A673 (cell line): ENCODE results near the gene PDE8B. TPM values are rescaled to one million over a fixed set of nuclear protein-coding genes. Genes with fewer than 3 reads are reported as not detected.

Source experiments
- BruUV-seq: library from RNA; stranded (reverse); fragments of 400-500 nt; replicated peaks from 2 replicates; lab custom pipeline; 2021; lab: Mats Ljungman, UMichigan
- CTCF ChIA-PET: fragments of 300-600 bp; sonication (Branson Sonifier 250); formaldehyde crosslinking; loops from one replicate; lab custom pipeline; 2022; ENCODE audit warnings: antibody characterized with exemption; lab: Charles Lee
- POLR2A ChIA-PET: fragments of 300-600 bp; sonication (Branson Sonifier 250); formaldehyde crosslinking; loops from one replicate; lab custom pipeline; 2022; ENCODE audit warnings: antibody characterized with exemption; ENCODE audit not compliant: low non-redundant PET; lab: Charles Lee
- DNase-seq: peaks from one replicate; pipeline ENCODE4 v3.0.0-alpha.2; 2015; ENCODE audit warnings: low spot score
- H3K27ac ChIP-seq: fragments of 200-600 bp; sonication (generic); 2 replicates; pipeline ENCODE4 v1.5.1; 2016; ENCODE audit warnings: mixed run types, low read depth, mild to moderate bottlenecking, mixed read lengths, antibody characterized with exemption, low read length; ENCODE audit not compliant: poor library complexity, severe bottlenecking
- H3K27me3 ChIP-seq: fragments of 200-600 bp; sonication (generic); replicated peaks from 2 replicates; pipeline ENCODE4 v1.6.1; 2017; ENCODE audit warnings: mixed run types, low read depth, mild to moderate bottlenecking, mixed read lengths, antibody characterized with exemption, low read length; ENCODE audit not compliant: insufficient read depth, poor library complexity
- H3K36me3 ChIP-seq: fragments of 200-600 bp; sonication (generic); 2 replicates; pipeline ENCODE4 v1.6.1; 2016; ENCODE audit warnings: mixed run types, mild to moderate bottlenecking, mixed read lengths, antibody characterized with exemption, low read length; ENCODE audit not compliant: insufficient read depth, poor library complexity, severe bottlenecking
- H3K4me1 ChIP-seq: fragments of 200-600 bp; sonication (generic); 2 replicates; pipeline ENCODE4 v1.6.1; 2017; ENCODE audit warnings: mixed run types, mild to moderate bottlenecking, mixed read lengths, antibody characterized with exemption, low read length; ENCODE audit not compliant: insufficient read depth, poor library complexity, severe bottlenecking
- H3K4me3 ChIP-seq: fragments of 200-600 bp; sonication (generic); 2 replicates; pipeline ENCODE4 v1.5.1; 2016; ENCODE audit warnings: low read depth, mixed run types, mild to moderate bottlenecking, mixed read lengths, low read length; ENCODE audit not compliant: poor library complexity, severe bottlenecking
- H3K9me3 ChIP-seq: fragments of 200-600 bp; sonication (generic); 2 replicates; pipeline ENCODE4 v1.6.1; 2016; ENCODE audit warnings: mixed run types, low read depth, mild to moderate bottlenecking, mixed read lengths, antibody characterized with exemption, low read length; ENCODE audit not compliant: poor library complexity, severe bottlenecking
- EZH2 ChIP-seq: fragments of 200-600 bp; sonication (generic); IDR thresholded peaks from 2 replicates; pipeline ENCODE4 v1.6.1; 2017; ENCODE audit warnings: borderline replicate concordance, low read depth, mild to moderate bottlenecking, mixed read lengths, antibody characterized with exemption, low read length; ENCODE audit not compliant: poor library complexity, severe bottlenecking
- intact Hi-C: fragments of 100-400 bp; cut with micrococcal nuclease; formaldehyde crosslinking; loops from one replicate; pipeline ENCODE4 v1.10.0; 2022; ENCODE audit not compliant: unreplicated experiment
- total RNA-seq: library from RNA; stranded (reverse); gene quantifications from 2 replicates; pipeline ENCODE4 v1.2.3, GENCODE V29; 2021
- TF ChIP-seq, protein P1 (sequence below): fragments of 300-800, 200-600 bp; sonication (generic); conservative IDR thresholded peaks from 2 replicates; pipeline ENCODE4 v1.5.1; 2017; ENCODE audit warnings: low read depth, mild to moderate bottlenecking, antibody characterized with exemption, low read length, moderate library complexity, mixed read lengths

Gene PDE8B
- total RNA-seq, 1 experiment from 2014 or later = 0.69 TPM

DNA sequence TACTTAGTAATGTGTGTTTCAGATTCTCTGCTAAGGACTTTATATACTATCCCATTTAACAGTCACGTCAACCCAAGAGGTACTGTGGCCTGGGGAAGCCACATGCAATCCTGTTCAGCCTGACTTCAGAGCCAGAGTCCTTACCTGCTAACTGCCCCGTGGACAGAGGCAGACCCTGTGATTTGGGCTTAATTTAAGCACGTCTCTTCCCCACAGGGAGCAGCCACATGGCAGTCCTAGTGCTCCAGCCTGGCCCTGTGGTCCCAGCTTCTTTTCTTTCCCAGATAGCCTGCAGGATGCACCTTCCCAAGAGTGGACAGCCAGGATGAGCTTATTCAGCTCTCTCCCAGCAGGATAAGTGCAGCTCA is 71.5 kb downstream of the PDE8B start:
- no peak for DNase-seq
- ChIA-PET POLR2A (no interaction called here), CTCF (no interaction called here)
- Histone ChIP-seq H3K27me3 (no peaks in the 10 kb centered on the region), H3K4me3 (no peak overlapping the region), H3K27ac (no peak overlapping the region), H3K36me3 (no peaks in the 10 kb centered on the region), H3K4me1 (no peaks in the 10 kb centered on the region), H3K9me3 (no peaks in the 10 kb centered on the region)
- TF ChIP-seq EZH2 = no peak
- TF ChIP-seq, protein P1, sequence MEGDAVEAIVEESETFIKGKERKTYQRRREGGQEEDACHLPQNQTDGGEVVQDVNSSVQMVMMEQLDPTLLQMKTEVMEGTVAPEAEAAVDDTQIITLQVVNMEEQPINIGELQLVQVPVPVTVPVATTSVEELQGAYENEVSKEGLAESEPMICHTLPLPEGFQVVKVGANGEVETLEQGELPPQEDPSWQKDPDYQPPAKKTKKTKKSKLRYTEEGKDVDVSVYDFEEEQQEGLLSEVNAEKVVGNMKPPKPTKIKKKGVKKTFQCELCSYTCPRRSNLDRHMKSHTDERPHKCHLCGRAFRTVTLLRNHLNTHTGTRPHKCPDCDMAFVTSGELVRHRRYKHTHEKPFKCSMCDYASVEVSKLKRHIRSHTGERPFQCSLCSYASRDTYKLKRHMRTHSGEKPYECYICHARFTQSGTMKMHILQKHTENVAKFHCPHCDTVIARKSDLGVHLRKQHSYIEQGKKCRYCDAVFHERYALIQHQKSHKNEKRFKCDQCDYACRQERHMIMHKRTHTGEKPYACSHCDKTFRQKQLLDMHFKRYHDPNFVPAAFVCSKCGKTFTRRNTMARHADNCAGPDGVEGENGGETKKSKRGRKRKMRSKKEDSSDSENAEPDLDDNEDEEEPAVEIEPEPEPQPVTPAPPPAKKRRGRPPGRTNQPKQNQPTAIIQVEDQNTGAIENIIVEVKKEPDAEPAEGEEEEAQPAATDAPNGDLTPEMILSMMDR = no peak
- BruUV-seq = no TSS peak
- intact Hi-C loops = no loop called here

DNA sequence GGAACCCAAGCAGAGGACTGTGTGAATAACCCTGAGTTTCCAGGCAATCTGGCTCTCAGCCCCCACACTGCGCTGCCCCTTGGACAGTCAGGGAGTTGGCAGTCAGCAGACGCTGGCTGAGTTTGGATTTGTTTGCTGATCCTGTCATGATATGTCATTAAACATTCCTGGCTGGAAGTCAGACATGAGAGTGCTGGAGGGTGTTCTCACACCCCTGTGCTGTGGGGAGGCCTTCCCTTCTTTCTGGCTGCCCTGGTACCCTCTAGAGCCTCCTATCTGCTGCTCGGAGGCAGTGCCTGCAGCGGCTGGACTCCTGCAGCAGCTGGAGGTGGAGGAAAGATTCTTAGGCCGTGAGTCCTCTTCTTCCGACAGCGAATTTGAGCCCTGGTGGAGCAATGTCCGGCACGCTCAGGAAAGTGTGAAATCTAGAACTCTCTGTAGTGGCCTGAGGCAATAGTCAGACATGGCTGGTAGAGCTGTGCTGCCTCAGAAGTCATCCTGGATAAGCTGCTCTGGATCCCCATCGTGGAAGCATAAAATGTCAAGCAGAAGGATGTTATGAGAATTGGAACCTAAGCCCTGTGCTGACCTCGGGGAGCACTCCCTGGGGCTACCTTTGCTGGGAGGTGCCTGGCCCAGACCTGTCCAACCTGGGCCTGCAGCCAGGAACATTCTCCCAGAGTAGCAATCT is 72.0 kb downstream of the PDE8B start:
- no peak overlapping the region for H3K27ac ChIP-seq
- DNase-seq = no peak
- no peaks in the 10 kb centered on the region for H3K36me3 ChIP-seq
- H3K9me3 ChIP-seq = no peaks in the 10 kb centered on the region
- H3K4me3 ChIP-seq = no peak overlapping the region
- CTCF ChIA-PET = no interaction called here
- H3K4me1 ChIP-seq = no peaks in the 10 kb centered on the region
- intact Hi-C loops = no loop called here
- no TSS peak for BruUV-seq
- POLR2A ChIA-PET = no interaction called here
- H3K27me3 ChIP-seq = no peaks in the 10 kb centered on the region
- TF ChIP-seq, protein P1 = no peak
- no peak for TF ChIP-seq EZH2

DNA sequence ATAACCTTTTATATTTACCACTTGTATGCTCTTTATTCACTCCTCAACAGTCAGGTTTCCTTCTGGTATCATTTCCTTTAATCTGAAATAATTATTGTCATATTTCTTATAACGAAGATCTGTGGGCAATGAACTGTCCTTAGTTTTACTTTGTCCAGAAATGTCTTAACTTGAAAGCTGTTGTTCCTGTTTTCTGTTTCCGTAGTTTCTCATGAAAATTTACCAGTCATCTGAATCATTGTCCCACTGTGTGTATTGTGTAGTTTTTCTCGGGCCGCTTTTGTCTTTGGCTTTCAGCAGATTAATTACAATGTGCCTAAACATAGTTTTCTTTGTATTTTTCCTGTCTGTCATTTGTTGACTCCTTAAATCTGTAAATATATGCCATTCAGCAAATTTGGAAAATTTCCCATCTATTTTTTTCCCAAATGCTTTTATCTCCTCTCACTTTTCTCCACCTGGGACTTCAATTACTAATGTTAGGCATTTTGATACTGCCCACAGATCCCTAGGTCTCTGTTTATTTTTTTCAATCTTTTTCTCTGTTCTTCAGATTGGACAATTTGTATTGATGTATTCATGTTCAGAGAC is 74.9 kb downstream of the PDE8B start:
- Histone ChIP-seq H3K36me3 (no peaks in the 10 kb centered on the region), H3K4me3 (no peak overlapping the region), H3K4me1 (no peaks in the 10 kb centered on the region), H3K9me3 (no peaks in the 10 kb centered on the region), H3K27ac (no peak overlapping the region), H3K27me3 (no peaks in the 10 kb centered on the region)
- intact Hi-C loops = no loop called here
- no peak for DNase-seq
- ChIA-PET CTCF (no interaction called here), POLR2A (no interaction called here)
- BruUV-seq = no TSS peak
- no peak for TF ChIP-seq EZH2
- TF ChIP-seq, protein P1 = no peak
